ENCODE data around the gene DUOXA1. TPM values are rescaled to one million over a fixed set of nuclear protein-coding genes. Genes with fewer than 3 reads are reported as not detected.

The DUOXA1 gene
- total RNA-seq, 1 donor from 2014 or later, result 1.9 TPM

- H3K36me3 Mint-ChIP-seq (ENCODE audit: low read depth, unreplicated experiment), result peaks cover 3% of the 10 kb centered on the region
- DNase-seq (ENCODE audit: low spot score), result peak; percentile 39
- peaks cover 11% of the 10 kb centered on the region for H3K4me1 Mint-ChIP-seq (ENCODE audit: unreplicated experiment)
- H3K27ac Mint-ChIP-seq (ENCODE audit: unreplicated experiment), result no peak overlapping the region
- no peaks in the 10 kb centered on the region for H3K9me3 Mint-ChIP-seq (ENCODE audit: unreplicated experiment)
- peaks cover 29% of the 10 kb centered on the region for H3K27me3 Mint-ChIP-seq (ENCODE audit: unreplicated experiment)
- H3K4me3 Mint-ChIP-seq (ENCODE audit: unreplicated experiment), result no peak overlapping the region
- peak; percentile 71 for TF ChIP-seq CTCF (IDR thresholded peaks at IDR 0.05; ENCODE audit: unreplicated experiment)
These were observed 3.0 kb downstream of the DUOXA1 start for GRCh38 chr15:45126535-45127158.

GRCh38 chr15:45123397-45123796, 6.3 kb downstream of the DUOXA1 start:
- no peak overlapping the region for H3K27ac Mint-ChIP-seq (ENCODE audit: unreplicated experiment)
- no peaks in the 10 kb centered on the region for H3K36me3 Mint-ChIP-seq (ENCODE audit: low read depth, unreplicated experiment)
- peaks cover 19% of the 10 kb centered on the region for H3K27me3 Mint-ChIP-seq (ENCODE audit: unreplicated experiment)
- no peak for DNase-seq (ENCODE audit: low spot score)
- no peaks in the 10 kb centered on the region for H3K9me3 Mint-ChIP-seq (ENCODE audit: unreplicated experiment)
- peaks cover 18% of the 10 kb centered on the region for H3K4me1 Mint-ChIP-seq (ENCODE audit: unreplicated experiment)
- H3K4me3 Mint-ChIP-seq (ENCODE audit: unreplicated experiment), result no peak overlapping the region
- TF ChIP-seq CTCF (IDR thresholded peaks at IDR 0.05; ENCODE audit: unreplicated experiment), result no peak

DNA sequence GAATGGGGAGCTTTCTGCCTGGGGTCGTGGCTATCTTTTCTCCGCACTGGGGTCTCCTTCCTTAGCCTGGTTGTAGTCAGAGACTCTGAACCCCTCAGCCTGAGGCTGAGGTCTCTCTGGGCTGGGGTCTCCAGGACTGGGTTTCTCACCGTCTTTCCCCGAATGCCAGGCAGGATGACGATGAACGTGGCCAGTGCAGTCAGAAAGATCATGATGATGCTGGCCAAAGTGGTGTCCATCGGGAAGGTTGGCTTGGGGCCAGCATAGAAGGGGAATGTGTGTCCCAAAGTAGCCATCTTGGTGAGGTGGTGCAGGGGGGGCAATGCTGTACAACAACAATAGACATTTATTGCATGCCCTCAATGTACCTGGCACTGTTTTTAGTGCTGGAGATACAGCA, 7.0 kb downstream of the DUOXA1 start:
- no peaks in the 10 kb centered on the region for H3K36me3 Mint-ChIP-seq (ENCODE audit: low read depth, unreplicated experiment)
- peaks cover 16% of the 10 kb centered on the region for H3K27me3 Mint-ChIP-seq (ENCODE audit: unreplicated experiment)
- no peak for TF ChIP-seq CTCF (IDR thresholded peaks at IDR 0.05; ENCODE audit: unreplicated experiment)
- H3K4me3 Mint-ChIP-seq (ENCODE audit: unreplicated experiment), result no peak overlapping the region
- no peaks in the 10 kb centered on the region for H3K9me3 Mint-ChIP-seq (ENCODE audit: unreplicated experiment)
- peaks cover 21% of the 10 kb centered on the region for H3K4me1 Mint-ChIP-seq (ENCODE audit: unreplicated experiment)
- DNase-seq (ENCODE audit: low spot score), result no peak
- H3K27ac Mint-ChIP-seq (ENCODE audit: unreplicated experiment), result no peak overlapping the region

DNA sequence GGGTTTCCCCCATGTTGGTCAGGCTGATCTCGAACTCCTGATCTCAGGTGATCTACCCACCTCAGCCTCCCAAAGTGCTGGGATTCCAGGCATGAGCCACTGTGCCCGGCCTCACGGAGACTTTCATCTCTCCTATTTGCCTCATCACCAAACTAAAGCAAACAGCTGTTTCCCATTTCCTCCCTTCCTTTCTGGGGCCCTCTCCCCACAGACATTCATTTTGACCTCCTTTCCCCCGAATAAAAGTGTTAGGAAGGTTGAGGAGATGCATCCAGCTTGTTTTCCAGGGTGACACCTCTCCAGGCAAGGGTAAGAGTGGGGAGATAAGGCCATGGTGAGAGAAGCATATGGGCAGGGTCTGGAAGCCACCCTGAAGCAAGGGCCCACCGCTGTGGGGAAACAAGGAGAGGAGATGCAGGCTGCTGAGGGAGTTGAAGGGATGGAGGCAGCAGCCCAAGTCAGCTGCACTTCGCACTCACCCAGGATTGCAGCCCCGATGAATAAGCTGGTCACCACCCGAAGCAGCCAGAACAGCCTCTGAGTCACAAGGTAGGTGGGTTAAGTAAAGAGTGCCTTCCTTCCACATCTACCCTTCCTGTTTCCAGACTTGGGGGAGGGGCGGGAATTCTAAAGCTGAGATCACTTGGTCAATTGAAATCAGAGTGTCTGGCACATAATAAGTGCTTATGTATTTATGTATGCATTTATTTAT, 7.8 kb downstream of the DUOXA1 start:
- no peak for DNase-seq (ENCODE audit: low spot score)
- H3K4me3 Mint-ChIP-seq (ENCODE audit: unreplicated experiment), result peak overlapping the region; percentile 77
- peak overlapping the region; percentile 90 for H3K27ac Mint-ChIP-seq (ENCODE audit: unreplicated experiment)
- no peaks in the 10 kb centered on the region for H3K36me3 Mint-ChIP-seq (ENCODE audit: low read depth, unreplicated experiment)
- H3K4me1 Mint-ChIP-seq (ENCODE audit: unreplicated experiment), result peaks cover 23% of the 10 kb centered on the region
- H3K27me3 Mint-ChIP-seq (ENCODE audit: unreplicated experiment), result peaks cover 19% of the 10 kb centered on the region
- H3K9me3 Mint-ChIP-seq (ENCODE audit: unreplicated experiment), result no peaks in the 10 kb centered on the region
- TF ChIP-seq CTCF (IDR thresholded peaks at IDR 0.05; ENCODE audit: unreplicated experiment), result no peak

DNA sequence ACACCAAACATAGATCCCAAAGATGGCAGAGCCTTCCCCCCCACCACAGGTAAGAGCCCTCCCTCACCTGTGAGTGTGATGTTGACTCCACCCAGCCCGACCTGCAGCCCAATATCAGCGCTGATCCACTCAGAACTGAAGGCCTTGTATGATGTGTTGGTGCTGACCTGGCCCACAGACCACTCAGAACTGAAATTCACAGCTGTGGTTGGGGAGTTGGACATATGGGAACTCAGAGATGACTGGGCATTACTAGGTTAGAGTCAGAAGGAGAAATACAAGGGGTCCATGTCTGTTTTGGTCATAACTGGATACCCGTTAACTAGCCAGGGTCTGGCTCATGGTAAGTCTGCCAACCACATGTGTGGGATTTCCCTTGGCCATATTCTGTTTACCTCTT, 8.7 kb downstream of the DUOXA1 start:
- Mint-ChIP-seq H3K4me3 (ENCODE audit: unreplicated experiment) (no peak overlapping the region), H3K27ac (ENCODE audit: unreplicated experiment) (no peak overlapping the region), H3K9me3 (ENCODE audit: unreplicated experiment) (no peaks in the 10 kb centered on the region), H3K27me3 (ENCODE audit: unreplicated experiment) (peaks cover 25% of the 10 kb centered on the region), H3K36me3 (ENCODE audit: low read depth, unreplicated experiment) (no peaks in the 10 kb centered on the region), H3K4me1 (ENCODE audit: unreplicated experiment) (peaks cover 23% of the 10 kb centered on the region)
- no peak for TF ChIP-seq CTCF (IDR thresholded peaks at IDR 0.05; ENCODE audit: unreplicated experiment)
- DNase-seq (ENCODE audit: low spot score), result no peak

Measured in endothelial cell (in vitro differentiated cells).